GM19395 (cell line): ENCODE measurements around the gene IDH3G.

Source experiments
- ATAC-seq: cut with Tn5 transposase; IDR thresholded peaks from one replicate; pipeline ENCODE4 v1.9.1; 2021; ENCODE audit warnings: mild to moderate bottlenecking, moderate library complexity; ENCODE audit not compliant: unreplicated experiment

IDH3G gene

GRCh38 chrX:153736071-153736820 lies 57.9 kb downstream of the IDH3G start:
- no peak for ATAC-seq
